AG04449 (cell line): Measurements from ENCODE around the gene CDH8.

ENCODE experiments used
- CTCF ChIA-PET: fragments of 350-600 bp; formaldehyde crosslinking; extraction: SDS; loops from one replicate; lab custom pipeline; 2021; ENCODE audit warnings: antibody characterized with exemption; lab: Yijun Ruan, JAX
- POLR2A ChIA-PET: fragments of 400-600, 350-600 bp; formaldehyde crosslinking; extraction: SDS; loops from one replicate; lab custom pipeline; 2020; ENCODE audit warnings: antibody characterized with exemption, inconsistent platforms; lab: Yijun Ruan, JAX
- DNase-seq: peaks from one replicate; pipeline ENCODE4 v3.0.0-alpha.2; 2010; ENCODE audit warnings: low read depth, low spot score
- H3K4me3 ChIP-seq: 2 replicates; pipeline ENCODE4 v1.5.1; 2011; ENCODE audit warnings: low read depth, mild to moderate bottlenecking, control low read depth, low read length
- CTCF ChIP-seq: IDR thresholded peaks from one replicate; pipeline ENCODE4 v1.5.1; 2011; ENCODE audit warnings: mild to moderate bottlenecking, moderate library complexity, low read length, control low read depth, inconsistent platforms; ENCODE audit not compliant: insufficient read depth; ENCODE audit errors: missing control alignments

CDH8 gene

GRCh38 chr16:62051942-62052341 lies 15.7 kb upstream of the CDH8 start:
- POLR2A ChIA-PET = no interaction called here
- CTCF ChIA-PET = no interaction called here
- no peak for TF ChIP-seq CTCF

GRCh38 chr16:62050793-62051192 lies 14.6 kb upstream of the CDH8 start:
- no peak for DNase-seq
- POLR2A ChIA-PET = no interaction called here
- no peak overlapping the region for H3K4me3 ChIP-seq
- CTCF ChIA-PET = no interaction called here
- TF ChIP-seq CTCF = no peak

More at GRCh38 chr16:62051942-62052341, 15.7 kb upstream of the CDH8 start:
- no peak for DNase-seq
- no peak overlapping the region for H3K4me3 ChIP-seq

- CTCF ChIA-PET = no interaction called here
- no peak overlapping the region for H3K4me3 ChIP-seq
- POLR2A ChIA-PET = no interaction called here
- no peak for TF ChIP-seq CTCF
- no peak for DNase-seq
Observed at GRCh38 chr16:62046801-62047200, 10.6 kb upstream of the CDH8 start.

- no peak overlapping the region for H3K4me3 ChIP-seq
- POLR2A ChIA-PET = no interaction called here
- CTCF ChIA-PET = interaction anchor here (1.0 to 1.4 kb wide), 3 partner anchors 11 to 609 kb away, joined by 3 read pairs; no protein-coding TSS in a partner anchor
- TF ChIP-seq CTCF = peak; percentile 58
- DNase-seq = peak; percentile 7
Observed at GRCh38 chr16:62041401-62041800, 5.2 kb upstream of the CDH8 start.

- ChIA-PET CTCF (no interaction called here), POLR2A (no interaction called here)
- no peak overlapping the region for H3K4me3 ChIP-seq
- no peak for DNase-seq
- no peak for TF ChIP-seq CTCF
Observed at GRCh38 chr16:62038646-62039045, 2.4 kb upstream of the CDH8 start.

GRCh38 chr16:62038225-62038624 lies 2.0 kb upstream of the CDH8 start:
- no peak overlapping the region for H3K4me3 ChIP-seq
- CTCF ChIA-PET = no interaction called here
- no peak for TF ChIP-seq CTCF
- no peak for DNase-seq
- POLR2A ChIA-PET = no interaction called here
